ENCODE results near the gene CAMK2D. TPM values are rescaled to one million over a fixed set of nuclear protein-coding genes. Genes with fewer than 3 reads are reported as not detected.

The CAMK2D gene
- total RNA-seq, 1 donor from 2014 or later: 50.3 TPM

DNA sequence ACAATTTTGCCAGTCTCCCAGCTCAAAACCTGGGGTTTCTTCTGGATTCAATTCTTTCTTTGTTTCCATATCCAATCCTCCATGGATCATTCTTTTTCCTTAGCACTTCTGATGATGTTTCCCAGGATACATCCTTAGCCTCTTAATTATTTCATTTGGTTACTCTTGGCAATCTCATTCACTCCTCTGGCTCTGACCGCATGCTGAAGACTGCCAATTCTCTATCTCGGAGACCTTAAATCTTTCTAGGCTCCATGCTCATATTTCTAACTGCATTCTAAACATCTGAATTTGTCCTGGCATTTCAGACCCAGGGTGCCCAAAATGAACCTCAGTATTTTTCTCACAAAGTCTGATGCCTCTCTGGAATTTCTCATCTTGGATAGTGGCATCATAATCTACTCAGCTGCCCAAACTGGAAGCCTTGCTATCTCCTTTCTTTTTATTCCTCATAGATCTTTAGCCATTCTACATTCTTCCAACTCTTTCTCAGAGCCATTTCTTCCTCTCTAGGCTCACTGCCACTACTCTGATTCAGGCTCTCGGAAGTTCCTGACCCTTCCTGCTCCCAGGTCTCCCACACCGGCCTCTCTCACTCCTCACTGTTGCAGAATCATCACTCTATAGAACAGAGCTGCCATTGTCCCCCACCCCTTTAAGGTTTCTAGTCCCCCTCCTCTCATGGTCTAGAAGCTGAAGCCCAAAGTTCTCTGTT, 290.2 kb downstream of the CAMK2D start:
- Histone ChIP-seq H3K4me3 (no peak overlapping the region), H3K4me1 (peaks cover 22% of the 10 kb centered on the region), H3K27me3 (no peaks in the 10 kb centered on the region), H3K9me3 (no peaks in the 10 kb centered on the region), H3K27ac (no peak overlapping the region), H3K36me3 (no peaks in the 10 kb centered on the region)
- intact Hi-C loops (cut with DNase I): no loop called here
- no peak for DNase-seq (ENCODE audit: extremely low spot score in 2 of 2)
- TF ChIP-seq POLR2A (IDR thresholded peaks at IDR 0.05) (no peak), POLR2AphosphoS5 (IDR thresholded peaks at IDR 0.05; ENCODE audit: insufficient read depth in 1 of 2, low read depth in 1 of 2) (no peak)
- TF ChIP-seq, protein P1, sequence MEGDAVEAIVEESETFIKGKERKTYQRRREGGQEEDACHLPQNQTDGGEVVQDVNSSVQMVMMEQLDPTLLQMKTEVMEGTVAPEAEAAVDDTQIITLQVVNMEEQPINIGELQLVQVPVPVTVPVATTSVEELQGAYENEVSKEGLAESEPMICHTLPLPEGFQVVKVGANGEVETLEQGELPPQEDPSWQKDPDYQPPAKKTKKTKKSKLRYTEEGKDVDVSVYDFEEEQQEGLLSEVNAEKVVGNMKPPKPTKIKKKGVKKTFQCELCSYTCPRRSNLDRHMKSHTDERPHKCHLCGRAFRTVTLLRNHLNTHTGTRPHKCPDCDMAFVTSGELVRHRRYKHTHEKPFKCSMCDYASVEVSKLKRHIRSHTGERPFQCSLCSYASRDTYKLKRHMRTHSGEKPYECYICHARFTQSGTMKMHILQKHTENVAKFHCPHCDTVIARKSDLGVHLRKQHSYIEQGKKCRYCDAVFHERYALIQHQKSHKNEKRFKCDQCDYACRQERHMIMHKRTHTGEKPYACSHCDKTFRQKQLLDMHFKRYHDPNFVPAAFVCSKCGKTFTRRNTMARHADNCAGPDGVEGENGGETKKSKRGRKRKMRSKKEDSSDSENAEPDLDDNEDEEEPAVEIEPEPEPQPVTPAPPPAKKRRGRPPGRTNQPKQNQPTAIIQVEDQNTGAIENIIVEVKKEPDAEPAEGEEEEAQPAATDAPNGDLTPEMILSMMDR (IDR thresholded peaks at IDR 0.05): no peak

DNA sequence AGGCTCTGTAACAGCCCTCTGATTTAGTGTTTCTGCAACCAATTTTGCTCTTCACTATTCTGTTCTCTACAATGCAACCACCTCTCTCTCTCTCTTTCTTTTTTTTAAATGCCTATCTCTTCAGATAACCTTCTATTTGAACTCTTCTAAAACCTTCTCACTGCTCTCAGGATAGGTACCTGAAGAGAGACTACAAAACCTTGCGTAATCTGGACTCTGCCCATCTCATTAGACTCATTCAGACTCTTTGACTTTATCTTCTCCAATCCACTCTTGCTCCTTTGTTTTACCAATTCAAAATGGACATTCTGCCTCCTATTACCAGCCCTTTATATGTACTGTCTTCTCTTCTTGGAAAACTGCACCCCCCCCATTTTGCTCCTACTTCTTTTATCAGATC, 291.6 kb downstream of the CAMK2D start:
- no peak overlapping the region for H3K4me3 ChIP-seq
- H3K27me3 ChIP-seq: no peaks in the 10 kb centered on the region
- H3K36me3 ChIP-seq: peaks cover 0 to 2% of the 10 kb centered on the region in 2 donors
- H3K4me1 ChIP-seq: peaks cover 22% of the 10 kb centered on the region
- intact Hi-C loops (cut with DNase I): loop anchor here (2.0 kb wide), 1 partner anchor 25 kb away; no protein-coding TSS in a partner anchor
- no peaks in the 10 kb centered on the region for H3K9me3 ChIP-seq
- peak overlapping the region; percentile 91 for H3K27ac ChIP-seq
- TF ChIP-seq POLR2AphosphoS5 (IDR thresholded peaks at IDR 0.05; ENCODE audit: insufficient read depth in 1 of 2, low read depth in 1 of 2) (no peak), POLR2A (IDR thresholded peaks at IDR 0.05) (no peak)
- TF ChIP-seq, protein P1 (IDR thresholded peaks at IDR 0.05): no peak
- no peak for DNase-seq (ENCODE audit: extremely low spot score in 2 of 2)

DNA sequence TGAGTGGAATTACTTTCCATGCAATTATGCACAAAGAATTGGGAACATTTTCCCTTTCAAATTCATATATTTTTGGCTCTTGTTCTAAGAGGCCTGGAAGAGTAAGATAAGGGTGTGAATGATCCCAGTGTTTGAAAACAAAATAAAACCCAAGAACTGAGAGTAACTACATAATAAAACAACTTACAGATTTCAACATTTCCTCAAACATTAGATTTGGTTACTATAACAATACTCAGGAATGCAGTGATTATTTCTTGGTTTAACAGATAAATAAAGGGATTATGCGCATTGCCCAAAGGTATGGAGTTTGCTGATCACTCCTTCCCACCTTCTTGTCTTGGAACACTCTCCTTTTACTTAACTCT, 292.5 kb downstream of the CAMK2D start:
- no peaks in the 10 kb centered on the region for H3K27me3 ChIP-seq
- DNase-seq (ENCODE audit: extremely low spot score in 2 of 2): no peak
- peak overlapping the region; percentile 91 for H3K27ac ChIP-seq
- TF ChIP-seq, protein P1 (IDR thresholded peaks at IDR 0.05): no peak
- TF ChIP-seq POLR2A (IDR thresholded peaks at IDR 0.05) (no peak), POLR2AphosphoS5 (IDR thresholded peaks at IDR 0.05; ENCODE audit: insufficient read depth in 1 of 2, low read depth in 1 of 2) (no peak)
- peaks cover 0 to 6% of the 10 kb centered on the region in 2 donors for H3K36me3 ChIP-seq
- H3K4me3 ChIP-seq: no peak overlapping the region
- H3K4me1 ChIP-seq: peaks cover 22% of the 10 kb centered on the region
- no peaks in the 10 kb centered on the region for H3K9me3 ChIP-seq
- intact Hi-C loops (cut with DNase I): loop anchor here (2.0 kb wide), 1 partner anchor 24 kb away; no protein-coding TSS in a partner anchor

DNA sequence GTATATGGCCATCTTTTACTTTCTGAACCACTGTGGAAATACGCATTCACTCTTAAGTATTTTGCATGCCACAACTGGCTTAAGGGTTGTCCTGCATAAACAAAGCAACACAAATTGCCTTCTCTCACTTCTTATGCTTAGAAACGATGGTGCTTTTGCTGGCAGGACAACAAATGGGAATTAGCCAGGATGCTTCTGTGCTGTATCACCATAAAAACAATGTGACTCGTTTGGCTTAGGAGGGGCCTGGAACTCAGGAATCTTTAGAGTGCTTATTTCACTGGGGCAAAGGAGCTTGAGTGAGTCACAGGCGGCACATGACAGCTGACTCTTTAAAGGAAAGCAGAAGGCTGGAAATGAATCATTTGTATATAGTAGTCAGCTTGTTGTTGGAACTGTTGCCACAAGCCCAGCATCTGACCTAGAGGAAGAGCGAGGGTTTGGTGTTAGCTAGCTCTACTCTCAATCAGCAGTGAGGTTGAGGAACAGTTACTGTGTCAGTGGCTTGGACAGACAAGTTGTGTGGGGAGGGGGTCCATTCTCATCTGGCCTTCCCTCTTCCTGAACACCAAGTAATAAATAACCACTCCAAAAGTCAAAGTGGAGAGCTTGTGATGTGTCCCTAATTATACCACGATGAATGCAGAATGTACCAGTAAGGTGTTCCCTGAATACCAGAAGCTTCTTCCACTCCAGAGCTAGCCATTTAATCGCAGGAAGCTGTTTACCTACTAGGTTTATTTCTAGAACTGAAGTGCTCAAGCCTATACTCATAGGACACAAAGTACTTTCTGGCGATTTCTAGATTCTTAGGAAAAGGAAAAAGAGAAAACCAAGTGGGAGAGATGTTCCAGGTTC, 293.1 kb downstream of the CAMK2D start:
- peak; percentile 55 to 97 for TF ChIP-seq POLR2AphosphoS5 (IDR thresholded peaks at IDR 0.05; ENCODE audit: insufficient read depth in 1 of 2, low read depth in 1 of 2)
- TF ChIP-seq POLR2A (IDR thresholded peaks at IDR 0.05): no peak
- TF ChIP-seq, protein P1 (IDR thresholded peaks at IDR 0.05): no peak
- intact Hi-C loops (cut with DNase I): loop anchor here (2.0 kb wide), 1 partner anchor 24 kb away; no protein-coding TSS in a partner anchor
- Histone ChIP-seq H3K36me3 (peaks cover 0 to 6% of the 10 kb centered on the region in 2 donors), H3K27me3 (no peaks in the 10 kb centered on the region), H3K4me1 (peaks cover 22% of the 10 kb centered on the region), H3K4me3 (peak overlapping the region in 1 of 2 donors; percentile 12), H3K27ac (peak overlapping the region; percentile 91), H3K9me3 (no peaks in the 10 kb centered on the region)
- DNase-seq (ENCODE audit: extremely low spot score in 2 of 2): peak; percentile 97 to 98
